Measurements from ENCODE around the gene PDLIM5.

The PDLIM5 gene

GRCh38 chr4:94442251-94442650, 9.5 kb upstream of the PDLIM5 start:
- H3K27ac ChIP-seq (ENCODE audit: poor library complexity, severe bottlenecking), result no peak overlapping the region
- no peak for ATAC-seq (ENCODE audit: low read depth)
- H3K9me3 ChIP-seq (ENCODE audit: severe bottlenecking), result no peaks in the 10 kb centered on the region
- no peaks in the 10 kb centered on the region for H3K27me3 ChIP-seq (ENCODE audit: insufficient read depth, poor library complexity, severe bottlenecking)
- no peaks in the 10 kb centered on the region for H3K36me3 ChIP-seq (ENCODE audit: low read depth)
- H3K4me1 ChIP-seq (ENCODE audit: insufficient read depth, poor library complexity, severe bottlenecking), result peaks cover 13% of the 10 kb centered on the region
- no peak overlapping the region for H3K4me3 ChIP-seq (ENCODE audit: severe bottlenecking)
- DNase-seq (ENCODE audit: low spot score), result no peak
- TF ChIP-seq, protein P1, sequence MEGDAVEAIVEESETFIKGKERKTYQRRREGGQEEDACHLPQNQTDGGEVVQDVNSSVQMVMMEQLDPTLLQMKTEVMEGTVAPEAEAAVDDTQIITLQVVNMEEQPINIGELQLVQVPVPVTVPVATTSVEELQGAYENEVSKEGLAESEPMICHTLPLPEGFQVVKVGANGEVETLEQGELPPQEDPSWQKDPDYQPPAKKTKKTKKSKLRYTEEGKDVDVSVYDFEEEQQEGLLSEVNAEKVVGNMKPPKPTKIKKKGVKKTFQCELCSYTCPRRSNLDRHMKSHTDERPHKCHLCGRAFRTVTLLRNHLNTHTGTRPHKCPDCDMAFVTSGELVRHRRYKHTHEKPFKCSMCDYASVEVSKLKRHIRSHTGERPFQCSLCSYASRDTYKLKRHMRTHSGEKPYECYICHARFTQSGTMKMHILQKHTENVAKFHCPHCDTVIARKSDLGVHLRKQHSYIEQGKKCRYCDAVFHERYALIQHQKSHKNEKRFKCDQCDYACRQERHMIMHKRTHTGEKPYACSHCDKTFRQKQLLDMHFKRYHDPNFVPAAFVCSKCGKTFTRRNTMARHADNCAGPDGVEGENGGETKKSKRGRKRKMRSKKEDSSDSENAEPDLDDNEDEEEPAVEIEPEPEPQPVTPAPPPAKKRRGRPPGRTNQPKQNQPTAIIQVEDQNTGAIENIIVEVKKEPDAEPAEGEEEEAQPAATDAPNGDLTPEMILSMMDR (IDR thresholded peaks at IDR 0.05; ENCODE audit: poor library complexity, severe bottlenecking), result no peak

GRCh38 chr4:94446386-94446785, 5.4 kb upstream of the PDLIM5 start:
- DNase-seq (ENCODE audit: low spot score) (no peak), ATAC-seq (ENCODE audit: low read depth) (peak; percentile 99)
- Histone ChIP-seq H3K4me1 (ENCODE audit: insufficient read depth, poor library complexity, severe bottlenecking) (peaks cover 31% of the 10 kb centered on the region), H3K27ac (ENCODE audit: poor library complexity, severe bottlenecking) (peak overlapping the region; percentile 69), H3K4me3 (ENCODE audit: severe bottlenecking) (no peak overlapping the region), H3K36me3 (ENCODE audit: low read depth) (no peaks in the 10 kb centered on the region), H3K9me3 (ENCODE audit: severe bottlenecking) (no peaks in the 10 kb centered on the region), H3K27me3 (ENCODE audit: insufficient read depth, poor library complexity, severe bottlenecking) (no peaks in the 10 kb centered on the region)
- TF ChIP-seq, protein P1 (IDR thresholded peaks at IDR 0.05; ENCODE audit: poor library complexity, severe bottlenecking), result no peak

- H3K27ac ChIP-seq (ENCODE audit: poor library complexity, severe bottlenecking), result peak overlapping the region; percentile 69
- TF ChIP-seq, protein P1 (IDR thresholded peaks at IDR 0.05; ENCODE audit: poor library complexity, severe bottlenecking), result no peak
- ATAC-seq (ENCODE audit: low read depth), result no peak
These were observed 3.9 kb upstream of the PDLIM5 start for GRCh38 chr4:94447754-94448411.

DNA sequence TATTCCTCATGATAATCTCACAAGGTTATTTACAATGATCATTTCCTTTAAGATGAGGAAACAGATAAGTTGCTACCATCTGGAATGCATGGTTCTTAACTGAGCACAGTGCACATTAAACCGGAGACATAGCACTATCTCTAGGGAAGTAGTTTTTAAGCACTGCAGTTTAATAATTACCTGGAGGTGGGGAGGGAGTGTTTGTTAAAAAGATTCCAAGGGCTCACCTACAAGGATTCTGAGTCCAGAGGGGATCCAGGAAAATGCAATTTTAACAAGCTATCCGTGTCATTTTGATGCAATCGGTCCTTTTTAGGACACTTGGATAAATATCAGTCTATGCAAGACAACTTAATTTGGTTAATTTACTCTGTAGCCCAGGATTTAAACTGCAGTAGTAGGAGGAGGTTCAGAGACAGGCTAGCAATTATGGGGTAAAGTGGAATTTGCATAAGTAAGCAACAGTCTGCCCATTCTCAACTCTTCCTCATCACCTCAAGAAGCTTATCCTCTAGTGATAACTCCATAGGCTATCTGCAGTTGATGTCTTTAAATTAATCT, 2.8 kb upstream of the PDLIM5 start:
- ATAC-seq (ENCODE audit: low read depth), result no peak

More at GRCh38 chr4:94447754-94448411, 3.9 kb upstream of the PDLIM5 start:
- Histone ChIP-seq H3K36me3 (ENCODE audit: low read depth) (peaks cover 5% of the 10 kb centered on the region; the same call in 1 of the 2 replicates), H3K4me3 (ENCODE audit: severe bottlenecking) (no peak overlapping the region), H3K27me3 (ENCODE audit: insufficient read depth, poor library complexity, severe bottlenecking) (no peaks in the 10 kb centered on the region), H3K9me3 (ENCODE audit: severe bottlenecking) (no peaks in the 10 kb centered on the region), H3K4me1 (ENCODE audit: insufficient read depth, poor library complexity, severe bottlenecking) (peaks cover 31% of the 10 kb centered on the region)
- no peak for DNase-seq (ENCODE audit: low spot score)

More for the DNA sequence above, 2.8 kb upstream of the PDLIM5 start:
- TF ChIP-seq, protein P1 (IDR thresholded peaks at IDR 0.05; ENCODE audit: poor library complexity, severe bottlenecking), result no peak
- Histone ChIP-seq H3K27me3 (ENCODE audit: insufficient read depth, poor library complexity, severe bottlenecking) (no peaks in the 10 kb centered on the region), H3K36me3 (ENCODE audit: low read depth) (peaks cover 13% of the 10 kb centered on the region), H3K4me1 (ENCODE audit: insufficient read depth, poor library complexity, severe bottlenecking) (peaks cover 33% of the 10 kb centered on the region), H3K4me3 (ENCODE audit: severe bottlenecking) (no peak overlapping the region), H3K27ac (ENCODE audit: poor library complexity, severe bottlenecking) (no peak overlapping the region), H3K9me3 (ENCODE audit: severe bottlenecking) (no peaks in the 10 kb centered on the region)
- no peak for DNase-seq (ENCODE audit: low spot score)
